ENCODE results near the gene ANTXRL. TPM values are rescaled to one million over a fixed set of nuclear protein-coding genes. Genes with fewer than 3 reads are reported as not detected.
"Not testable (repeated sequence)": the region's sequence is repeated elsewhere in the genome, so short reads cannot be mapped to it uniquely, and the experiment has no call there.

The ANTXRL gene
- 0.63 TPM in 1 of 2 replicates, not detected in the other for total RNA-seq (2014; rRNA removed; shearing (Covaris generic))
- 0.02 and 0.03 TPM in 2 replicates for polyA plus RNA-seq (2015; cell fraction: cytosol; rRNA removed)
- polyA plus RNA-seq (2015; cell fraction: nucleus; rRNA removed): 0.17 and 2.3 TPM in 2 replicates

DNA sequence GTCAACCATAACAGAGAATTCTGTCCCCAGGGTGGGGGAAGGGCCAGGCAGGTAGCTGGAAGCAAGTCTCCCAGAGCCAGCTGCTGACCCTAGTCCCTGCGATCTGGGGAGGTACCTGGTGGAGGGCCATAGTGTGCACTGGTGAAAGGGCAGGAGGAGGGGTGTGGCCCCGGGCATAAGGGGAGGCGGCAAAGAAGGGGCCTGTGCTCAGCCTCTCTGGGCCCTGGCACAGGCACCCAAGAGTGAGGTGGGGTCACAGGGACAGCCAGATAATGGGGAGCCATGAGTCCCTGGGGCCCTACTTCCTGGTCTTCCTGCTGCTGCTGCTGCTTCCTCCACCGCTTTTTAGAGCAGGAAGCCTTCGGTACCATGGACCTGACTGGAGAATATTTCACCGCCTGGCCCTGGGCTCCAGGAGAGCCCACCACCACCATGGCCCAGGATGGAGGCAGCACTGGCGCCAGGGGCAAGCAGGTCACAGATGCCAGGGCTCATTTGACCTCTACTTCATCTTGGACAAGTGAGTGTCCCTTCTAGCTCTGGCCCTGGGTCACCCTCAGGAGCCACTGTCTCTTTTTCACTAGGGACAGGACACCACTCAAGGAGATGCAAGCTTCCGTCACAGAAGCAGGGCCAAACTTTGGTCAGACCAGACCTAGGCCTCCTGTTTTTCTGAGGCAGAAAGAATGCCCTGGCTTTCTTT is at the start of gene ANTXRL:
ANTXRL (plus strand) TSS at position 7 of the 703 bp plus-strand sequence; CDS start at position 273, 266 bp downstream.
- no peak for DNase-seq (ENCODE audit: low read depth)

DNA sequence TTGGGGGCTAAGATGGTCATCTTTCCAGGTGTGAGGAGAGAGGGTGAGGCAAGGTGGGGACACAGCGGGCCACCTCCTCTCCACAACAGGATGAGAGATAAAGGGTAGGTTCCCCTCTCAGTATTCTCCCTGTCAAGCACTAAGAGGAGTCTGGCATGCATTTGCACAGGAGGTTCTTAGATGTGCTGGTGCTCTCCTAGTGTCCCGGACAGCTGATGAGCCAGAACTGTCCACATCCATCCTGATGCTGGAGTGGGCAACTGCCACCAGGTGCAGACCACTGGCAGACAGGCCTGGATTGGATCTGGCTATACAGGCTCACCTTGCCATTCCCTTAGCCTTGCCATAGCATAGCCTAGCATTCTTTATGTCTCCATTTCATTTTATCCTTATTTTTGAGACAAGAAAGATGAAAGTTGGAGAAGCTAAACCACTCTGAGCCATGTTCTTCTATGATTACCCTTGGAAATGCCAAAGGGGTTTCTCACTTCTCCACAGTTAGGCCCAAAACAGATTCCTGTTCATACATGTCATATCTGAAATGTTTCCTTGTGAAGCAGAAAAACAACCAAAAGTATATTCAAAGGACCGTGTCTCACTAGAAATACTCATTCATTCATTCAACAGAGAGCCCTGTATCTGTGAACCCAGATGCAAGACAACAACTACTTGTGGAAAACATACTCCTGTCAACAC is 48.8 kb upstream of the ANTXRL start:
- DNase-seq (ENCODE audit: low read depth): no peak

DNA sequence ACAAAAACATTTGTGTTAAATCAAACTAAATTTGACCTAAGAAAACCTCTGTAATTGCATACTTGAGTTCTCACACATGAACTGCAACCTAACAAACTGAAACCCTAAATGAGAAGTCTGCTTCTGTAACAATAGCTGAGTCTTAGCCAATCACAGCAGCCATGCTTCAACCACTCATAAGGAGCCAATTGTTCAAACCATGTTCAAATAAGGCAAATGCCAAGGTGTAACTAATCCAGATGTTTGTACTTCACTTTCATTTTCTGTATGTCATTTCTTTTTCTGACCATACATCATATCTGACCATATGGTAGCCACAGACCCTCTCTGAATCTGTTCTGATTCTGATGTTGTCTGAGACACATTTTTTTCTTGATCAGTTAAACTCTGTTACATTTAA is 47.5 kb upstream of the ANTXRL start:
- no peak for DNase-seq (ENCODE audit: low read depth)

DNA sequence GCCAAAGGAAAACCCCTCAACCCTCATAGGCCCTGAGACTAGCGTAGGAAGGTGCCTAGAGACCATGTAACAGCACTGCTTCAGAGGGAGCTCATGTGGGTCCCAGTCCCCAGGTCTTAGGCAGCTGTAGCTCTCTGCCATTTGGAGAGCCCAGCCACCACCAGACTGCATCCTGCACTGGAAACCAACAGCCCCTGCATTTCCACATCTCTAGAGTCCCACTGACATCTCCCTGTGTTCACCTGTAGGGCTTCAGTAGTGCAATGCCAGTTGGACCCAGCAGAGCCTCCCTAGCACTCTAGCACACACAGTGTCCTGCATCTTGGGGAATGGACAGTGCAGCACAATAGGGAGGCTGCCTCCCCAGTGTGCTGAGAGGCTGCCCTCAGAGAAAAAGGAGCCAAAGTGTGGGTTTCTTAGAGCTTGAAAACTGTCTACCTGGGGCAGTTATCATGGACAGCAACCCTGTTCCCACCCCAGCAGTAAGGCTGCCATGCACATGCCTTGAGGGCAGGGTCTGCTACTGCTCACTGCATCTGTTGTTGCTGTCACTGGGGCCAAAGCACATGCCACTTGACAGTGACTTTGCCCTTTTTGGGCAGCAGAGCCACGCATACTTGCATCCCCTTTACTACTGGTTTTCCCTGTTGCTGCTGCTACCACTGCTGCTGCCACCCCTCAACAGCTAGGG is 46.7 kb upstream of the ANTXRL start:
- no peak for DNase-seq (ENCODE audit: low read depth)

DNA sequence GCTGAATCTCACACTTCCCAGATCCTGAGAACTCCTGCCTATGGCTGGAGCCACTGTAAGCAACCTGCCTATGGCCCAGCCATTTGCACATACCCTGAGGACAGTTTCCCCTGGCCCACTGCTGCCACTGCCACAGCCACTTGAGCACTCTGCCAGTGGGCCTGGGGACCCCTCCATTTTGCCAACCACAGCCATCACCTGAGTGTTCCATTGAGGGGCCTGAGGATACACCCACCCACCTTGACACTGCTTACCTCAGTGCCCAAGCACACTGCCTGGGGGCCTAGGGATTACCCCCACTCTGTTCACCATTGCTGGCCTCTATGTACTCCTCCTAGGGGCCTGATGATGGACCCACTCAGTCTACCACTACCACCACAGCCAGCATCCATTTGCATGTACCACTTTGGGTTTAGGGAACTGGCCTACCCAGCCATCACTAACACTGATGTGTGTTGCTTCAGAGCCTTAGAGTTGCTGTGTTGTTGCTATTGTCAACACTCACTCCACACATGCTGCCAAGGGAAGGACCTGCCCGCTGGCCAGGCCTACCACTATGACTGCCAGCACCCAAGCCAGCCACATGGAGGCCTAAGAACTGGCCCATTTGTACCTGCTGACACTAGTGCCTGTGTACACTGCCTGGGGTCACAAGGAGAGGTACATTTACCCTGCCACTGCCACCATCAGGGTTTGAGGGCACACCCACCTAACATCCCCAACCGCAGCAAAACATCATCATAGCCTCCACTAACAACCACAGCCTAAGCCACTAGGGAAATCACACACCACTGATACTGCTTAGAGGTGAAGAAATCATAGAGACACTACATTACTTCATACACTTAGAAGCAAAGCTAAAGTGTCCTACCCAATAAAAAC is 45.9 kb upstream of the ANTXRL start:
- DNase-seq (ENCODE audit: low read depth): no peak

DNA sequence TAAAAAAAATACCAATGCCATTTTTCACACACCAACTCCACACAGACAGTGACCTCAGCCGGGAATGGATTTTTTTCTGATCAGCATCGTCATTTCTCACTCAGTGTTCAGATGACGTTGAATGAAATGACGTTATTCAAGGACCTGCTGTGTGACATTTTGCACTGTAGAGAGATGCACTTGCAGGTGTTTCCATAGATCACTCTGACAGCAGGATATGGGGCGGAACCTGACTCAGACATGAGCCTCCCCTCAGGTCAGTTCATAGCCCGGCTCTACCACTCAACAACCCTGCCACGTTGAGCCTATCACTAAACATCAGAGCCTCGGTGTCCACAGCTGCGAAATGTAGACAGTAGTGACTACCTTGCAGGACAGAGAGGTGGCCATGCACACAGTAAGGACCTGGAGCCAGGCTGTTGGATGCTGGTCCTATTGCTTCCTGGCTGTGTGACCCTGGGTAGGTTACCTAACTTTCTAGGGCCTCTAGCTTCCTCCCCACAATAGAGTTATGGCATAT is 41.4 kb upstream of the ANTXRL start:
- DNase-seq (ENCODE audit: low read depth): no peak

DNA sequence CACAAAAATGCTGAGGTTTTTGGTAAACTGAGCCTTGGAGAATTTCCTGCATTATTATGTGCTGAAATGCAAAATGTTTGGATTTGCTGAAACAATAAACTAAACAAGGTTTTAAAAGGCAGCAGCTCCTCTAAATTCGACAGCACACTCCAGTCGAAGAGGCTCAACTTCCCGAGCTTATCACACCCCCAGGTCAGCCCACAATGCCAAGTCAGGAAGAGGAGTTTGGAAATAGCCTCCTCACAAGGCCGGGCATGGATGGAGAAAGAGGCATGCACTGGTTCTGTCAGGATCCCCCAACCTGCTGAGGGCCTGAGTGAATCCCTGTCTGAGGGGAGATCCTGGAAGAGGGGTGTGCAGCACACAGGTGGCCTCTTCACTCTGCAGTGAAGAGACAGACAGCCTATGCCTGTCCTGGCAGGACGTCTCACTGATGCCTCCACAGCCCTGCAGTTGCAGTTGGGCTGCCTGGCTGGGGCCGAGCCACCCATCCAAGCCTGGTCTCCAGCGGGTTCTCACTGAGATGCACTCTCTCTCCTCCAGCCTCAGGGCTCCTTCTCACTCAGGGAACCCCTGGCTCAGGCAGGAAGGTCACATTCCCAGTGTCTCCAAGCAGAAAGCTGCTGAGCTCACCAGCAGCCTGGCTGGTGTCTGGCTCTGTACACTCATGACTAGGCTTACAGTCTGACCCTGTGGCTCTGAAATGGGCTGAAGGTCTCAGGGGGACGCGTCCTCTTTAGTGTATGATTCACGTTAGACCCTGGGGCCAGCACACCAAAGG is 40.2 kb upstream of the ANTXRL start:
- DNase-seq (ENCODE audit: low read depth): not testable (repeated sequence)

DNA sequence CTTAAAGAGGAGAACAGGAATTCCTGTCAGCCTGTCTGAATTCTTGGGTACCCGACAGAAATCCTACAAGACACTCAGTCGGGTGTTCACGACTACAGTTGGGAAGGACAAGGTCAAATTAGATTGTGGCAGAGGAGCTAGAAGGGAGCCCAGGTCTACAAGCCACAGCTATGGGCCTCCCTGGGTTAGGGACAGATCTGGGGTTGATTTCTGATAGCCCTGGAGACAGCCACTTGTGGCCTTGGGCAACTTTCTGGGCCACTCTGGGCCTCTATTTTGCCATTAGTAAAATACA is 39.7 kb upstream of the ANTXRL start:
- no peak for DNase-seq (ENCODE audit: low read depth)

DNA sequence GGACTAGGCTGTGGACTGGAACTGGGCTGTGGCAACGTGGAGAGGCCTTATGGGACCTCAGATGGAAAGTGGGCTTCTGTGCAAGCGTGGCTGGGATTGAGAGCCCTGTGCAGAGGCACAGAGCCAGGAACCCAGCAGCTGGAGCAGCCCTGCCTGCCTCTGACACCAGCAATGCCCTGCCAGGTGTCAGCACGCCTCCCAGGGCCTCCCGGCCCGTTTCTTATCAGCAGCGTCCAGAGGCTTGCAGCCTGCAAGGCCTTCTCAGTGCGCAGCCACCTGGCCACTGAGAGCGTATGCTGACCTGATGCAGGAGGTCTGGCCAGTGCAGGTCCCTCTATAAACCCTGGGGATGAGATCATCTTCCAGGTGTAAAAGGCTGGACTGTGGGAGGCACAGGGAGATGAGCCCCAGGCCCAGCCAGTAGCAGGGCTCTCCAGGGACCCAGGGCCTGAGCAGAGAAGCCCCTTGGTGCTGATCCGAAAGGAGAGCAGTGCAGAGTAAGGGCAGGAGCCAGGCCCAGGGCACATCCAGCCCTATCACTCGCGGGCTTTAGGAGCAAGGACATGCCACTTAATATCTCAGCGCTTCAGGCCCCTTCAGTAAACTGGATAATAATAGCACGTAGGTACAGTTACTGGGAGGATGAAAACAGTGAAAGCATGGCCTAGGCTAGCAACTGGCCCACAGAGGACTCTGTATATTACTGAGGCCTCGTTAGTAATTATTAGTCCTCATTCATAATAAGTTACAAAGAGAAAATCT is 38.8 kb upstream of the ANTXRL start:
- DNase-seq (ENCODE audit: low read depth): no peak

DNA sequence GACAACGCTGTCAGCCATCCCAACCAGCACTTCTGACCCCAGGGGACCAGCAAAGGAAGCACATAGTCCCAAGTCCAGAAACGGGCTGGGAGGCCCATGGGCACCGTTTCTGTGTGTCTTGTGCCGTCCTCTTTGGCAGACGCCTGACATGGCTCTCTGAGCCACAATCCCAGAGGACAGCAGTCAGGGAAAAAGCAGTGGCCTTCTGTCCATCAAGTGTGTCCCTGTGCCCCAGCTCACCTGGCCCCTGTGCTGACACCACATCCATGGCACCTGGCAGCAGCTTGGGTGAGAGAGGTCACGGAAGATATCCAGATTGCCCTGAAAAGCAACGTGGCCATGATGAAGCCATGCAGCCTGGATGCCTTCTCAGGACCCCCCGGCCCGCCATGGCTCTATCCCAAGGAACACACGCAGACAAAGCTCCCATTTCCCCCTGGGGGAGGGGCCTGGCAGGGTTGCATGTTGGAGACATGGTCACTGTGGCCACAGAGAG is 38.1 kb upstream of the ANTXRL start:
- DNase-seq (ENCODE audit: low read depth): no peak

DNA sequence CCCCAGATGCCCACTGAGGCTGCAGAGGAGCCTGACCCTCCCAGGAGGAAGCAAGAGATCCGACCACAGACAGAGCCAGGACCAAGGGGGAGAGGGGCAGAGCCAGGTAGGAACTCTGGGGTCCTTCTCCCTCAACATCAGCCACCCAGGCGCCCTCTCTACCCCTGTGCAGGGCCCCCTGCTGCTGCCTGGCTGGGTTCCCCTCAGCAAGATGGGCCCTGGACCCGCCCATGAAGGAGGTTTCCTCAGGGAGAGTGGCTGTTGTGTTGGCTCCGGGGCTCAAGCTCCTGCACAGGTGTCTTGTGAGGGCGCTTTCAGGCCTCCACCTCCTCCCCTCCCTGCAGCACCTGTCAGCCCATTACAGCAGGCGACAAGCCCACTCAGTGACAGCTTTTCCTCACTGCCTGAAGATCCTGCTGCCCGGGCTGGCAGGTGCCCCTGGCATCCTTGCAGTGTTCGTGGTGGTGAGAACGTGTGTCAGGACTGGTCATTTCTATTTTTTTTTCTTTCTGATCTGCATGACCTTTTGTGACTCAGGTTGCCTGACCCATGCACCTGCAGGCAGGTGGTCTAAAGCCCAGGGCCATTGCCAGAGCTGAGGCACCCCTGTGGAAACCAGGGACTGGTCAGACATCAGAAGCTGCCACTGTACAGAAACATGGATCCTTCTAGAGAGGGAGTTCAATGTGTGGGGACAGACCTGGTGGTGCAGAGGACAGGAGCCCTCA is 37.0 kb upstream of the ANTXRL start:
- DNase-seq (ENCODE audit: low read depth): not testable (repeated sequence)

DNA sequence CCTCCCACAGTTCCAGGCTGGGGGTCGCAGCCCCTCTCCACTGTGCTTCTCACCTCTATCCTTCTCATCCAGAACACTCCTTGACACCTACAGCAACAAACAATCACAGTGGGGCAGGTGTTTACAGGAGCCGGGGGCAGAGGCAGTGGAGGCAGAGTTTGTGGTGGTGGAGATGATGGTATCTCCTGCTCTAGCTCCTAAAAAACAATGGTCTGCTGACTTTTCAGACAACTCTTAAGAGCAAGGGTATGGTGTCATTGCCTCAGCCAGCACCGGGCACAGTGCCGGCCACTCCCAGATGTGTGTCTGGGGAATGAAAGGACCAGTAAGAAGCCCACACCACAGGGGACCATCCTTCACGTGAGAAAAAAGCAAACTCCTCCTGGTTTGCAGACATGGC is 36.3 kb upstream of the ANTXRL start:
- DNase-seq (ENCODE audit: low read depth): no peak

DNA sequence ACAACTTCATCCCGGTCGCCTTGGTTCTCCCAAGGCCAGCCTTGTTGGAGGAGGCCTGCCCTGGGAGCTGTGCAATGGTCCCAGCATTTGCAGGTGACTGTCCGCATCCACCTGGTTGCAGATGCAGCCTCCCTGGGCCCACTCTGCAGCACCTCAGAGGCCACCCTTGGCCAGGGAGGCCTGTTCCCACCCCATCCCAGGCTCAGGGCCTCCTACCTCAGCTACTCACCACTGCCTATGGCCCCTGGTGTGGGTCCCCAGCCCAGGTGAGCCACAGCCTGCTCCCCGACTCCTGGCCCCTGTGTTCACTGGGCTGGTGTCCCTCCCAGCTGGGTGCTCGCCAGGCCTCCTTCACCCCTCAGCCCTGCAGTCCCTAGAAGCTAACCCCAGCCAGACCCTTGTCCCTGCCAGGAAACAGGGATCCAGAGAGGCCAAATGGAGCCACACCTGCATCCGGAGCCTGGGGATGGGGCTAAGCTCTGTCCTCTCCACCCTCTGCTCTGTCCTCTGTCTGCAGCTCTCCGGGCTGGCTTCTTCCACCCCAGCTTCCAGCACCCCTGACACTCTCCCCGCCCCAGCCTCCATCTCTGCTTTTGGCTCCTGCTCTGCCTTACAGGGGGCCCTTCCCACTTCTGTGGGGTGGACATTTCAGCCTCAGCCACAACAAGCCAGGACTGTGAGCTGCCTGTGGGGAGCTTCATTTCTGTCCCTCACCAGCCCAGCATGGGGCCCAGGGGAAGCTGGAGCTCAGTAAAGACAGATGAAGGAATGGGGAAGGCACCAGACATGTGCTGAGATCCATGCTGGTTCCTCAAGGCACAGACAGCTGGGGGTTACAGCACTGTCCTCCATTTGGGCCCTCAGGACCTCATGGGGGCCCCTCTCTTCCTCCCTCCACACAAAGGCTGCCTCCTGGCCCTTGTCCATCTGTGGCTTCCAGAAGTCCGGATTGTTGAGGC is 35.6 kb upstream of the ANTXRL start:
- DNase-seq (ENCODE audit: low read depth): no peak

DNA sequence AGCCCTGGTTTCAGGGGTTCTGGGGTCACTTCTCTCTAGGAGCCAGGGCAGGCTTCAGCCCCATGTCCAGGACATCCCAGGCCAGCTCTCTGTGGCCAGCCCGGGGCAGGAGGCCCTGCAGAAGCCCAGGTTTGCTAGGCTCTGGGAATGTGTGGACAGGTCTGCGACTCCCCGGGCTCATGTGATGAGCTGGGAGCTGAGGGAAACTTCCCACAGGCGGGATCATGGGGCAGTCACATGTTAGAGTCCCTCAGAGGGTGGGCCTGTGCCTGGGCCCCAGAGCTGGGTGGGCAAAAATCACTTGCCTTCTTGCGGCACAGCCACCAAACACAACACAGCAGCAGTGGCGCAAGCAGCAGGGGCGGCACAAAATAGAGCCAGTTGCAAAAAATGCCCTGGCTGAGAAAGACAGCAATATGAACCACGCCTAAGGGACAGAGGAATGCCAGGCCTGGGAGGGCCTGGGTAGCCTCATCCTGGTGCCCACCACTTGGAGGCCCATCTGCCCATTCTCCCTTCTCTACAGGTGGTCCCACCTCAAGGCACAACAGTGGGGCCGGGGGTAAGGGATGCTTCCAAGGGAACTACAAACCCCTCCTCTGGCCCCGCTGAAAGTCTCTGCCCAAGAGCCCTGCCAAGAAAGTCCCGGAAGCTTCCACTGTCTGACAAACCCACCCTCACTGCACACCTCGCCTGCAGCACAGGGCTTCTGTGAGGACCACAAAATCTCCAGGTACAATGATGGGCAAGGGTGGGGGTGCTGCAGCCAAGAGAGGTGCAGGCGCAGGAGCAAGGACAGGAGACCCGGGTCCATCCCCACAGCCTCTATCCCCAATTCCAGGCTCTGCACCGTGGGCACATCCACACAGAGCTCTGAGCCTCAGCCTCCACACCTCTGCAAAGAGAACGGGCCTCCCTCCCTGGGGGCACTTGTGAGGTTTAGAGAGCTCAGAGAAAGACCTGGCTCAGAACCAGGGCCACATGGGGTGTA is 34.6 kb upstream of the ANTXRL start:
- DNase-seq (ENCODE audit: low read depth): no peak

DNA sequence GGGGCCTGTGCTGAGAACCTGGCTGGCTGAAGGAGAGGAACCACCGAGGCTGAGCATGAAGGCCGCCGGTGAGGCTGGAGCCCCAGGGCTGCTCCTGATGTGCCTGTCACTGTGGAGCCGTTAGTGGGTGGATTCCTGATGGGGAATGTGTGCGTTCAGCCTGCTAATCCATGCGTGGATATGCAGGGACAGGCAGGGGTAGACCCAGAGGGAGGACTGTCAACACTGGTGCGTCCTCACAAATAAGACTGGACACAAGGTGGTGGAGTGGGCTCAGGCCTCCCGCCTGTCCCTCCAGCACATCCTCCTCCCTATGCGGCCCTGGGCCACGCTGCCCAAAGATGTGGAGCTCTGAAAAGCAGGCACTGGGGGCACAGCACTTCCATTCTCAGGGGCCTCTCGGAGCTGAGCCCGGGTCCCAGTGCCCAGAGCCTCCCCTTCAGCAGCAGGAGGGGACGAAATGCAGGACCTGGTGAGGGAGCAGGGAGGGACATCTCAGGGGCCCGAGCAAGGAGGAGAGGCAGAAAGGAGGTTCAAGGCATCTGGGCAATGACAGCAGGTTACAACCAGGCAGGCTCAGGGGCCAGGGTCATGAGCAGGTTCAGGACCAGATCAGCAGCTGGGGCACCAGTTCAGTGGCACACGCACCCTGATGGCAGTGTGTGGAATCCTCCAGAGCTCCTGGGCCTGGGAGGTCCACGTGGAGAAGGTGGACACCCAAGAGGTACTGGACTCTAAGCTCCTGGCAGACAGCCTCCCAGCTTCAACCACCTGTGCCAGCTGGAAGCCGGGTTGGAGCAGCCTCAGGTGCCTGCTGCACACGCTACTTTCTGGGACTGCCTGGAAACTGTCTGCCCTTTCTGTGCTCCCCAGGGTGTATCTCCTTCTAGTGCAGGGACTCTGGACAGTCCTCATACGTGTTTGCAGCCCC is 33.5 kb upstream of the ANTXRL start:
- DNase-seq (ENCODE audit: low read depth): no peak

Data from HT1080 (cell line).